Upper lobe of right lung (tissue), 1 donor: ENCODE data around the gene DLST. TPM values are rescaled to one million over a fixed set of nuclear protein-coding genes. Genes with fewer than 3 reads are reported as not detected.

Experiments
- ATAC-seq: fragments of 200-7000 bp; cut with Tn5 transposase; one replicate; pipeline ENCODE4 v1.9.1; 2020; ENCODE audit warnings: mild to moderate bottlenecking, moderate library complexity
- DNase-seq: peaks from one replicate; pipeline ENCODE4 v3.0.0-alpha.2; 2020
- H3K27ac ChIP-seq: fragments of 200-600 bp; one replicate; pipeline ENCODE4 v1.8.0; 2022
- H3K27me3 ChIP-seq: fragments of 200-600 bp; one replicate; pipeline ENCODE4 v1.8.0; 2022; ENCODE audit warnings: mild to moderate bottlenecking
- H3K36me3 ChIP-seq: fragments of 200-600 bp; one replicate; pipeline ENCODE4 v1.8.0; 2022
- H3K4me1 ChIP-seq: fragments of 200-600 bp; one replicate; pipeline ENCODE4 v1.8.0; 2022
- H3K4me3 ChIP-seq: fragments of 200-600 bp; one replicate; pipeline ENCODE4 v1.8.0; 2022; ENCODE audit warnings: mild to moderate bottlenecking
- H3K9me3 ChIP-seq: fragments of 200-600 bp; one replicate; pipeline ENCODE4 v1.8.0; 2022
- intact Hi-C: fragments of 100-400 bp; cut with DNase I; formaldehyde crosslinking; loops from one replicate; pipeline ENCODE4 v1.11.0; 2022
- total RNA-seq: library from RNA; stranded (reverse); fragmentation: NEBNext Ultra II Directional; extraction: Animal tissue kit (Norgen Biotek cat#: 25700); gene quantifications from one replicate; pipeline ENCODE4 v1.2.1, GENCODE V29; 2021
- TF ChIP-seq, protein P1 (sequence below): fragments of 200-600 bp; IDR thresholded peaks from one replicate; pipeline ENCODE4 v1.8.0; 2022; ENCODE audit warnings: antibody characterized with exemption
- donor health status: DM: no; HTN: yes; CAD: no; lungs with severe emphysema.

The DLST gene
- total RNA-seq, 1 donor from 2014 or later: 90.1 TPM

DNA sequence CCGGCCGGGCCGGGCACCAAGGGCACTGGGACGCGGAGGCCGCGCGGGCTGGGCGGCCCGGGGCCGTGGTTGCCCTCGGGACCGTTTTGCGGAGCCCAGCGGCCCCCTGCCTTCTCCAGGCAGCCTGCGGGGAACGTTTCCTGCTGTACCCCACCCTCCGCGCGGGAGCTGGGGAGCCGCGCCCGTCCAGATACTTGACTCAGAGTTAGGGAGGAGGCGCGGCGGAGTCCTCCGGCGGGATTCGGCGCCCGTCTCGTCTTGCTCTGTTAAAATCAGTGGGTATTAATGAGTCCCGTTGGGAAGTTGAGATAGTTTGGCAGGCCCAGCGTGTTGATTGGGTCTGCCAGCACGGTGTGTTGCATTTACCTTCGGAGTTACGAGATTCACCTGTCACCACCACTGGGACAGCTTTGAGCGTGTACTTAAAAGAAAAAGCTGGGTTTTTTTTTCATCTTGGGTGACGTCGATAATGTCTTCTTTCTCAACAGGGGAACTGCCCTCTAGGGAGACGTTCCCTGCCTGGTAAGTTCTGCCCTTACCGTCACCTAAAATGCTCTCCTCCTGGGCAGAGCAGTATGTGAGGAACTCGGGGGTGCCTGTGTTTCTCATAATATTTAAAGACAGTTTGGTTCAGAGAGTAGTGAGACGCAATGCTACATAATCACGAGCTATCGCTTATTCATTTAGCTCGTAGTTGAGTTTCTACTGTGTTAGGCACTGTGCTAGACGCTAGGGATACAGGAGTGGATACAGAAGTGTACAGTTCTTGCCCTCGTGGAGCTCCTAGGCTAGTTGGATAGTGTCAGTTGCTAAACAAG lies 596 bp downstream of the DLST start:
- ATAC-seq: peak; percentile 77
- TF ChIP-seq, protein P1, sequence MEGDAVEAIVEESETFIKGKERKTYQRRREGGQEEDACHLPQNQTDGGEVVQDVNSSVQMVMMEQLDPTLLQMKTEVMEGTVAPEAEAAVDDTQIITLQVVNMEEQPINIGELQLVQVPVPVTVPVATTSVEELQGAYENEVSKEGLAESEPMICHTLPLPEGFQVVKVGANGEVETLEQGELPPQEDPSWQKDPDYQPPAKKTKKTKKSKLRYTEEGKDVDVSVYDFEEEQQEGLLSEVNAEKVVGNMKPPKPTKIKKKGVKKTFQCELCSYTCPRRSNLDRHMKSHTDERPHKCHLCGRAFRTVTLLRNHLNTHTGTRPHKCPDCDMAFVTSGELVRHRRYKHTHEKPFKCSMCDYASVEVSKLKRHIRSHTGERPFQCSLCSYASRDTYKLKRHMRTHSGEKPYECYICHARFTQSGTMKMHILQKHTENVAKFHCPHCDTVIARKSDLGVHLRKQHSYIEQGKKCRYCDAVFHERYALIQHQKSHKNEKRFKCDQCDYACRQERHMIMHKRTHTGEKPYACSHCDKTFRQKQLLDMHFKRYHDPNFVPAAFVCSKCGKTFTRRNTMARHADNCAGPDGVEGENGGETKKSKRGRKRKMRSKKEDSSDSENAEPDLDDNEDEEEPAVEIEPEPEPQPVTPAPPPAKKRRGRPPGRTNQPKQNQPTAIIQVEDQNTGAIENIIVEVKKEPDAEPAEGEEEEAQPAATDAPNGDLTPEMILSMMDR: no peak
- Histone ChIP-seq H3K9me3 (no peaks in the 10 kb centered on the region), H3K27ac (peak overlapping the region; percentile 96), H3K4me3 (peak overlapping the region; percentile 93), H3K4me1 (peaks cover 51% of the 10 kb centered on the region), H3K36me3 (peaks cover 19% of the 10 kb centered on the region), H3K27me3 (no peaks in the 10 kb centered on the region)
- peak; percentile 79 for DNase-seq
- intact Hi-C loops: no loop called here

DNA sequence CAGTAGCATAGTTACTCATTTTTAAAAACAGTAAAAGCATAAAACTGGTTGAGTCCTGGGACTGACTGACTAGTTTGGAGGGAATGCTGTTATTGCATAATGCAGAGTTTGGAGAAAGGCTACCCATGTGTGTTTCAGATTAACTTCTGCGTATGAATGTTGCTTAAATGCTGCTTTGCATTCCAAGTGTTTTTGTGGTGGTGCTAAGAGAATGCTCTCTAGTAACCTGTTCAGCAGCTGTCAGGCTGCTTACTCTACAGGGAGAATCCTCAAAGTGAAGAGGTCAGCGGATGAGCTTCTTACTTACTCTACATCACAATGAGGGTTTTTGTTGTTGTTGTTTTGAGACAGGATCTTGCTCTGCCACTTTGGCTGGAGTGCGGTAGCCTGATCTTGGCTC lies 4.3 kb downstream of the DLST start:
- Histone ChIP-seq H3K36me3 (peaks cover 48% of the 10 kb centered on the region), H3K27ac (no peak overlapping the region), H3K4me1 (peaks cover 58% of the 10 kb centered on the region), H3K27me3 (no peaks in the 10 kb centered on the region), H3K9me3 (no peaks in the 10 kb centered on the region), H3K4me3 (no peak overlapping the region)
- no peak for ATAC-seq
- TF ChIP-seq, protein P1: no peak
- DNase-seq: no peak
- intact Hi-C loops: no loop called here

DNA sequence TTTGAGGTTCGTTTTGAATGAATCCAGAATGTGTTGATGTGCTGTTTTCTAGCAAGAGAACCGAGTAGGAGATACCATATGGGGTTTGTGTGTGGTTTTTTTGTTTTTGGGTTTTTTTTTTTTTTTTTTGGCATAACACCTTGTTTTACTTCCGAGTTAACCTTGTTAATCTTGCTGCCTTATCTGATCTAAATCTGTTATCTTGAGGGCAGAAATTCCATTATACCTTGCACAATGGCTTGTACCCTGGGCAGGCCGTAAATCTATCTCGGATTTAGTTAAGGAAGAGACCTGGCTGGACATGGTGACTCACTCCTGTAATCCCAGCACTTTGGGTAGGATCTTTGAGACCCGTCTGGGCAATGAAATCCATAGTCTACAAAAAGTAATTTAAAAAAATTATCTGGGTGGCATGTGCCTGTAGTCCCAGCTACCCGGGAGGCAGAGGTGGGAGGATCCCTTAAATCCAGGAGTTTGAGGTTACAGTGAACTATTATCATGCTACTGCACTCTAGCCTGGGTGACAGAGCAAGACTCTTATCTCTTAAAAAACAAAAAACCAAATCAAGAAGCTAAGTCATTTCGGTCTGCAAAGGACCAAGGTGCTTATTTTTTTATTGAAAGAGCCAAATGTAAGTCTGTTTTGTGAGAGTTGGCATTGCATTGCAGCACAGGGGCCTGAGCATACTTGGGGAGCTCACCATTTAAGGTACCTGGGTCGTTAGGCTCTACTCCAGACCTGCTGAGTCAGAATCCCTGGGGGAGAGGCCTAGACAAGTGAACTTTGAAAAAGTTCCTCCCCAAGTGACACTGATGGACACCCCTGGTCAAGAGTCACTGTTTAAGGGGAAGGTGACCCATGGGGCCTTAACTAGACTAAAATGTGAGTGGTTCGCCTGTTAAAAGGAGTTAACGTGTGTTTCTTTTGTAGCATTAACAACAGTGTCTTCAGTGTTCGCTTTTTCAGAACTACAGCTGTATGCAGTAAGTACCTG lies 6.7 kb downstream of the DLST start:
- ATAC-seq: no peak
- H3K4me1 ChIP-seq: peaks cover 54% of the 10 kb centered on the region
- intact Hi-C loops: no loop called here

DNA sequence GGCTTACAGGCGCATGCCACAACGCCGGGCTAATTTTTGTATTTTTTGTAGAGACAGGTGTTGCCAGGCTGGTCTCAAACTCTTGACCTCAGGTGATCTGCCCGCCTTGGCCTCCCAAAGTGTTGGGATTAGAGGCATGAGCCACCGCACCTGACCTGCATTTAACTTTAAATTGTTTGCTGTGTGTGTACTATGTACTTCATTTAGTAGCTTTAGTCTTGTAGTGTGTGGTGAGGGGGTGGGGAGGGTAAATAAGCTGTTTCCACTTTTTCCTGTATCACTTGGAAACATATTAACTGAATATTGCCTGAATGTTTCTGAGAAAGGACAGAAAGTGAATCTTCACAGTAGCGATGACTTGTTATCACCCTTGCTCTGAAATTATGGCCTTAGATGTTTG lies 8.5 kb downstream of the DLST start:
- Histone ChIP-seq H3K27ac (no peak overlapping the region), H3K4me3 (no peak overlapping the region), H3K9me3 (no peaks in the 10 kb centered on the region), H3K27me3 (no peaks in the 10 kb centered on the region), H3K4me1 (peaks cover 35% of the 10 kb centered on the region), H3K36me3 (peaks cover 90% of the 10 kb centered on the region)
- TF ChIP-seq, protein P1: no peak
- ATAC-seq (no peak), DNase-seq (no peak)
- intact Hi-C loops: no loop called here

More for the DNA sequence above, 6.7 kb downstream of the DLST start:
- Histone ChIP-seq H3K4me3 (no peak overlapping the region), H3K27me3 (no peaks in the 10 kb centered on the region), H3K36me3 (peaks cover 73% of the 10 kb centered on the region), H3K27ac (no peak overlapping the region), H3K9me3 (no peaks in the 10 kb centered on the region)
- no peak for DNase-seq
- TF ChIP-seq, protein P1: no peak

DNA sequence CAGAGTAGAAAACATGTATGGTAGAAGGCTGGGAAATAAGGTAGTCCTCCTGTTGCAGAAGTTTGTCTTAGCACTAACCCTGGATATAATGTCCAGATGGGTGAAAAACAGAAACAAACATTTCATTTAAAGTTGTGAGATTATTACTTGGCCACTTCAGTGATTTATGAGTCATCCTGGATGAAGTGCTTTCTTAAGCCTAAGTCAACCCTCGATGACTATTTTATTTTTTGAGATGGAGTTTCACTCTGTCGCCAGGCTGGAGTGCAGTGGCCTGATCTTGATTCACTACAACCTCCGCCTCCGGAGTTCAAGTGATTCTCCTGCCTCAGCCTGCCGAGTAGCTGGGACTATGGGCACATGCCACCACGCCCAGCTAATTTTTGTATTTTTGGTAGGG lies 10.2 kb downstream of the DLST start:
- intact Hi-C loops: no loop called here
- Histone ChIP-seq H3K27me3 (no peaks in the 10 kb centered on the region), H3K36me3 (peaks cover 92% of the 10 kb centered on the region), H3K4me1 (peaks cover 22% of the 10 kb centered on the region), H3K27ac (no peak overlapping the region), H3K4me3 (no peak overlapping the region), H3K9me3 (no peaks in the 10 kb centered on the region)
- ATAC-seq: peak; percentile 65
- DNase-seq: no peak
- TF ChIP-seq, protein P1: no peak
